HFFc6 (cell line): ENCODE data around the gene GNB3. TPM values are rescaled to one million over a fixed set of nuclear protein-coding genes. Genes with fewer than 3 reads are reported as not detected.

Source experiments
- DNase-seq: peaks from one replicate; pipeline ENCODE4 v3.0.0-alpha.2; 2018
- H3K27ac Mint-ChIP-seq: 2 replicates; pipeline ENCODE4 v1.8.0; 2020; ENCODE audit warnings: mild to moderate bottlenecking, mixed read lengths
- H3K27me3 Mint-ChIP-seq: 2 replicates; pipeline ENCODE4 v1.8.0; 2021; ENCODE audit warnings: mild to moderate bottlenecking, moderate library complexity, mixed read lengths; ENCODE audit not compliant: insufficient read depth
- H3K36me3 Mint-ChIP-seq: 2 replicates; pipeline ENCODE4 v1.8.0; 2021; ENCODE audit warnings: low read depth, mixed read lengths
- H3K4me1 Mint-ChIP-seq: 2 replicates; pipeline ENCODE4 v1.8.0; 2020; ENCODE audit warnings: low read depth, mixed read lengths
- H3K4me3 Mint-ChIP-seq: 2 replicates; pipeline ENCODE4 v1.8.0; 2020; ENCODE audit warnings: mild to moderate bottlenecking, moderate library complexity, mixed read lengths
- H3K9me3 Mint-ChIP-seq: 2 replicates; pipeline ENCODE4 v1.8.0; 2020; ENCODE audit warnings: mild to moderate bottlenecking, mixed read lengths
- total RNA-seq, 6 experiments: library from RNA; stranded (reverse); fragmentation: NEBNext Ultra II Directional; extraction: Animal tissue kit (Norgen Biotek cat#: 25700); gene quantifications; 2 replicates in 1 of 6; 3 replicates in 5 of 6; pipeline ENCODE4 v1.2.3, GENCODE V29; 2021
- TF ChIP-seq, protein P1 (sequence below): fragments of 200-600 bp; sonication (generic); IDR thresholded peaks from 2 replicates; pipeline ENCODE4 v1.5.0; 2021; ENCODE audit warnings: antibody characterized with exemption, mild to moderate bottlenecking

GNB3 gene
- total RNA-seq, 6 experiments from 2014 or later: 4.3 to 7.2 (median 6.3) TPM

DNA sequence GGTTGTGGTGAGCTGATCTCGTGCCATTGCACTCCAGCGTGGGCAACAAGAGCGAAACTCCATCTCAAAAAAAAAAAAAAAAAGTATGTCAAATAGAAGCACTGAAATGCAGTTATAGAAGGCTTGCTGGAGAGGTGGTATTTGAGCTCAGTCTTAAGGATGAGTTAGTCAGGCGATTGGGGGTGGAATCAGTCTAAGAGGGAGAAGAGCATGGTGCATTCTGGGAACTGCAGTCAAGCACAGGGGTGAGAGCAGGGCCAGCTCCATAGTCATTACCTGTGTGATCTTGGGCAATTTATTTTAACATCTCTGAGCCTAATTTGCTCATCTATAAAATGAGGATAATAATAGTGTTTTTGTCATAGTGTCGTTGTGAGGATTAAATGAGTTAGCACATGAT is 5.9 kb upstream of the GNB3 start:
- no peak overlapping the region for H3K4me3 Mint-ChIP-seq
- no peak for DNase-seq
- TF ChIP-seq, protein P1, sequence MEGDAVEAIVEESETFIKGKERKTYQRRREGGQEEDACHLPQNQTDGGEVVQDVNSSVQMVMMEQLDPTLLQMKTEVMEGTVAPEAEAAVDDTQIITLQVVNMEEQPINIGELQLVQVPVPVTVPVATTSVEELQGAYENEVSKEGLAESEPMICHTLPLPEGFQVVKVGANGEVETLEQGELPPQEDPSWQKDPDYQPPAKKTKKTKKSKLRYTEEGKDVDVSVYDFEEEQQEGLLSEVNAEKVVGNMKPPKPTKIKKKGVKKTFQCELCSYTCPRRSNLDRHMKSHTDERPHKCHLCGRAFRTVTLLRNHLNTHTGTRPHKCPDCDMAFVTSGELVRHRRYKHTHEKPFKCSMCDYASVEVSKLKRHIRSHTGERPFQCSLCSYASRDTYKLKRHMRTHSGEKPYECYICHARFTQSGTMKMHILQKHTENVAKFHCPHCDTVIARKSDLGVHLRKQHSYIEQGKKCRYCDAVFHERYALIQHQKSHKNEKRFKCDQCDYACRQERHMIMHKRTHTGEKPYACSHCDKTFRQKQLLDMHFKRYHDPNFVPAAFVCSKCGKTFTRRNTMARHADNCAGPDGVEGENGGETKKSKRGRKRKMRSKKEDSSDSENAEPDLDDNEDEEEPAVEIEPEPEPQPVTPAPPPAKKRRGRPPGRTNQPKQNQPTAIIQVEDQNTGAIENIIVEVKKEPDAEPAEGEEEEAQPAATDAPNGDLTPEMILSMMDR: no peak
- no peak overlapping the region for H3K27ac Mint-ChIP-seq
- no peaks in the 10 kb centered on the region for H3K9me3 Mint-ChIP-seq
- H3K36me3 Mint-ChIP-seq: peaks cover 23% of the 10 kb centered on the region; the same call in 1 of the 2 replicates
- no peaks in the 10 kb centered on the region; the same call in 1 of the 2 replicates for H3K27me3 Mint-ChIP-seq
- H3K4me1 Mint-ChIP-seq: peaks cover 23% of the 10 kb centered on the region

DNA sequence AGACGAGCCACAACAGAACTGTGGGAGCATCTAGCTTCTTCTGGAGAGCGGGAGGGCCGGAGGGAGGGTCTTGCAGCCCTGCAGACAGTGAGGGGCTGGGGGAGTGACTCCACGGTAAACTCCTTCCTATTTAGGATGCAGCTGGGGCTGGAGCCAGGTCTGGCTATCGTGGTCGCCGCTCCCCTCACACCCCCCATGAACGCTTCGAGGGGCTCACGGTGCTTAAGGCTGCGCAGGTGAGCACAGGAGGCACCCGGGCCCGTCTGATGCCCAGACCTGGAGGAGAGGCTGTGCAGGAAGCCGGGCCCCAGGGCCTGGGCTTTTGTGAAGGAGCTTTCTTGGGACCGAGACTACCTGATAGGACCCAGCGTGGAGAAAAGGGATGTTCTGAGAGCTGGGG is 3.9 kb upstream of the GNB3 start:
- DNase-seq: no peak
- TF ChIP-seq, protein P1: no peak
- peaks cover 3% of the 10 kb centered on the region; the same call in 1 of the 2 replicates for H3K27me3 Mint-ChIP-seq
- no peak overlapping the region for H3K4me3 Mint-ChIP-seq
- H3K36me3 Mint-ChIP-seq: peaks cover 23% of the 10 kb centered on the region; the same call in 1 of the 2 replicates
- no peak overlapping the region for H3K27ac Mint-ChIP-seq
- H3K9me3 Mint-ChIP-seq: no peaks in the 10 kb centered on the region
- peaks cover 8% of the 10 kb centered on the region for H3K4me1 Mint-ChIP-seq

DNA sequence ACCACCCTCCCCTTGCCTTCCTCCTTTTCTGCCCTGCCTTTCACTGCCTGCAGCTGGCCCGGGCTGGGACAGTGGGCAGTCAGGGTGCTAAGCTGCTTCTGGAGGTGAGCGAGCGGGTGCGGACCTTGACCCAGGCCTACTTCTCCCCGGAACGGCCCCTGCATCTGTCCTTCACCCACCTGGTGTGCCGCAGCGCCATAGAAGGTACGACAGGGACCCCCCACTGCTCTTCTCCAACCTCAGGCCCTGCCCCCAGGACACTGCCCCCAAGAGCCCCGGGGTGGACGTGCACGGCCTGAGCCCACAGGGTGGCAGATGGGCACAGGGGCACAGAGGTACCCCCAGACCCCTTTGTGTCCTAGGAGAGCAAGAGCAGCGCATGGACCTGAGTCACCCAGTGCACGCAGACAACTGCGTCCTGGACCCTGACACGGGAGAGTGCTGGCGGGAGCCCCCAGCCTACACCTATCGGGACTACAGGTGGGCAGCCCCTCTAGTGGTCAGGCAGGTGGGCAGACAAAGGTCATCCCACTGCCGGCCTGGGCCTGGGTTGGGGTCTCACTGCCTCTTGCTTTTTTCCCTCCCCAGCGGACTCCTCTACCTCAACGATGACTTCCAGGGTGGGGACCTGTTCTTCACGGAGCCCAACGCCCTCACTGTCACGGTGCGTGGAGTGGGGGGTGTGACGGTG is 3.2 kb upstream of the GNB3 start:
- peaks cover 23% of the 10 kb centered on the region; the same call in 1 of the 2 replicates for H3K36me3 Mint-ChIP-seq
- H3K27ac Mint-ChIP-seq: no peak overlapping the region
- no peak overlapping the region for H3K4me3 Mint-ChIP-seq
- no peak for DNase-seq
- TF ChIP-seq, protein P1: no peak
- peaks cover 8% of the 10 kb centered on the region for H3K4me1 Mint-ChIP-seq
- 0 out of 2 replicates have a peak, but pooled peaks cover 3% of the 10 kb centered on the region for H3K27me3 Mint-ChIP-seq
- no peaks in the 10 kb centered on the region for H3K9me3 Mint-ChIP-seq

DNA sequence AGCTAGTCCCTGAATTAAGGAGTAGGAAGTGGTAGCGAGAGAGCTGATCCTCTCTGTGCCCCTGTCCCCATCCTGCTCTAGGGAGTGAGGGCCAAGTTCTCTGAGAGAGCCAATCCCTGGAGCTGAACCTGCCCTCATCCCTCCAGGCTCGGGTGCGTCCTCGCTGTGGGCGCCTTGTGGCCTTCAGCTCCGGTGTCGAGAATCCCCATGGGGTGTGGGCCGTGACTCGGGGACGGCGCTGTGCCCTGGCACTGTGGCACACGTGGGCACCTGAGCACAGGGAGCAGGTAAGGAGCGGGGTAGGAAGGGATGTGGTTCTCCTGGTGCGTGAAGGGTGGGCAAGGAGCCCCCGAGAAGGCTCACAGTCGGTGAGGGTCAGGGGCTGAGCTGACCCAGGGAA is 1.9 kb upstream of the GNB3 start:
- H3K9me3 Mint-ChIP-seq: no peaks in the 10 kb centered on the region
- DNase-seq: no peak
- H3K36me3 Mint-ChIP-seq: peaks cover 20% of the 10 kb centered on the region; the same call in 1 of the 2 replicates
- no peaks in the 10 kb centered on the region for H3K4me1 Mint-ChIP-seq
- H3K27ac Mint-ChIP-seq: no peak overlapping the region
- H3K27me3 Mint-ChIP-seq: 0 out of 2 replicates have a peak, but pooled peaks cover 3% of the 10 kb centered on the region
- H3K4me3 Mint-ChIP-seq: no peak overlapping the region
- TF ChIP-seq, protein P1: no peak

DNA sequence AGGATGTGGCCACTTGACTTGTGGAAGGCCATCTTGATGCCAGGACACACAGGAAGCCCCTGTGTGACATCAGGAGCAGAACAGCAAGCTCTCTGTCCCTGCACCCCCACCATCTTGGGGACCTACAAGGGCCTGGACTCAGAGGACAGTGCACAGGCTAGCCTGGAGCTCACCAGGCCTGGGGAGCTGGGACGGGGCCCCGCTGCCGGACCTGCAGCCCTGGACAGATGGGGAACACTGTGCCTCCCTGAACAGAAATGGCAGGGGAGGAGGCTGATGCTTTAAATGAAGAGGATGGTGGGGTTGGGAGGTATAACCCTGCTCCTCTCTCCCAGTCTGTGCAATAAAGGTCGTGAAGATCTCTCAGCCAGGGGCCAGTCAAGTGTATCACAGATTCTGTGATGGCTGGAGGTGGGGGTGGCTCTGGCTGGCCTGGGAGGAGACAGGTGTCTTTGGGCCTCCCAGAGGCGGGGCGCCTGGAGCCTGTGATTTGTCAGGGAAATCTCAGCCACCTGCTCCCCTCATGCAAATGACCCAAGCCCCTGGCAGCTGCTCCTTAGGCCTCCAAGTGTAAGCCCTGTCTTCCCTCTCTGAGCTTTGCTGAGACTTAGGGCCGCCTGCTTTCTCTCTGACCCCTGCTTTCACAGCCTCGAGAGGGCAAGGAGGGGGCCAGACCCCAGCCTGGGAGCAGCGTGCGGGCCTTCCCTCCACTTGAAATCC is 1.1 kb upstream of the GNB3 start:
- TF ChIP-seq, protein P1: no peak
- Mint-ChIP-seq H3K27ac (no peak overlapping the region), H3K36me3 (peaks cover 17% of the 10 kb centered on the region; the same call in 1 of the 2 replicates), H3K27me3 (peaks cover 3% of the 10 kb centered on the region; the same call in 1 of the 2 replicates), H3K4me3 (no peak overlapping the region), H3K4me1 (no peaks in the 10 kb centered on the region), H3K9me3 (no peaks in the 10 kb centered on the region)
- DNase-seq: no peak
